ES-I3 (cell line): Measurements from ENCODE around the gene FN1.
"Not testable (repeated sequence)": the region's sequence is repeated elsewhere in the genome, so short reads cannot be mapped to it uniquely, and the experiment has no call there.

Experiments
- H3K36me3 ChIP-seq: 2 replicates; pipeline ENCODE4 v1.6.1; 2013; ENCODE audit warnings: mild to moderate bottlenecking, low read length, control low read depth, moderate library complexity; ENCODE audit not compliant: insufficient read depth
- H3K4me1 ChIP-seq: 2 replicates; pipeline ENCODE4 v1.6.1; 2013; ENCODE audit warnings: mild to moderate bottlenecking, control low read depth, low read length; ENCODE audit not compliant: insufficient read depth
- H3K9ac ChIP-seq: 2 replicates; pipeline ENCODE4 v1.6.1; 2013; ENCODE audit warnings: low read depth, mild to moderate bottlenecking, low read length, moderate library complexity
- H3K9me3 ChIP-seq: 2 replicates; pipeline ENCODE4 v1.6.1; 2013; ENCODE audit warnings: mild to moderate bottlenecking, low read length, moderate library complexity; ENCODE audit not compliant: control insufficient read depth, insufficient read depth

The FN1 gene

DNA sequence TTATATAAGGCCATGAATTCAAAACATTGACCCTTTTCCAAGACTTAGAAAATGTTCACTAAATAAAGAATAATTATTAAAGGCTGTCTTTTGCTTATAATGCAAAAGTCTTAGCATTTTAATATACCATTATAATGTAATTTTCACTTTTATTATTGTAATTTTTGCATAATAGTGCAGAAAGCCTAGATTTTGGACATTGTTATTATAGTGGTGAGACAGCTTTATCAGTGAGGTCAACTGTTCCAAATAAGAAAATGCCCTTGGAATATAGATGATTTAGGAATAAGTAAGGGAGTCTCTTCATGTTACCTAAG, 67.4 kb downstream of the FN1 start:
- H3K9ac ChIP-seq = no peak overlapping the region
- H3K36me3 ChIP-seq = peaks cover 17% of the 10 kb centered on the region
- H3K4me1 ChIP-seq = no peaks in the 10 kb centered on the region
- no peaks in the 10 kb centered on the region for H3K9me3 ChIP-seq

DNA sequence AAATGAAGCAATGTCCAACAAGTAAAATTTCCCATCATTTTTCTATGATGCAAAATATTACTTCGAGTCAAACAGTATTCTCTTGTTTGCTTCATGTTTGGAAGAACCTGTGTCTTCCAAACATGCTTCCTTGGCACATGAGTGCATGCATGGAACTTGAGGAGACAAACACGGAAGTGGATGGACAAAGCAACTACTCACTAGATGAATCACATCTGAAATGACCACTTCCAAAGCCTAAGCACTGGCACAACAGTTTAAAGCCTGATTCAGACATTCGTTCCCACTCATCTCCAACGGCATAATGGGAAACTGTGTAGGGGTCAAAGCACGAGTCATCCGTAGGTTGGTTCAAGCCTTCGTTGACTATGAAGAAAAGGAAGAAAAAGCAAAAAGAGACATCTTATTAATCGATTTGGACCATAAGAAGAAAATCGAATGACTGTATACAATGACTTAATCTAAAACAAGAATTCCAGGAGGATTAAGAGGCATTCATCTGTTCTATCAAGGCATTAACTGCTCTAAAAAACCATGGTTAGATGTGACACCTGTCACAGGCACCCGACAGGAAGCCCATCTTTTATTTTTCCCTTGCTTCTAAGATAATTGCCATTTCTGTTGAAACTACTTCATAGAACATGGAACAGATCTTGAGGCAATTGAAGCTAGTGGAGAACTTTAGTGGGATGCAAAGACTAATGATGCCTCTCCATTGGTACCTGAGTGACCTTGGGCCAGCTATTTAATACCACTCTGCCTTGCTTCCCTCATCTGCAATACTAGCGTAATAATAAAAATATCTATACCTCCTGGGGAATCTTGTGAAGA, 68.0 kb downstream of the FN1 start:
- Histone ChIP-seq H3K4me1 (no peaks in the 10 kb centered on the region), H3K9me3 (no peaks in the 10 kb centered on the region), H3K36me3 (peaks cover 21% of the 10 kb centered on the region), H3K9ac (no peak overlapping the region)

GRCh38 chr2:215366440-215367032, 69.3 kb downstream of the FN1 start:
- Histone ChIP-seq H3K9ac (no peak overlapping the region), H3K36me3 (peaks cover 21% of the 10 kb centered on the region), H3K4me1 (no peaks in the 10 kb centered on the region), H3K9me3 (no peaks in the 10 kb centered on the region)

GRCh38 chr2:215365184-215365658, 70.6 kb downstream of the FN1 start:
- H3K36me3 ChIP-seq = peaks cover 16% of the 10 kb centered on the region
- H3K9me3 ChIP-seq = no peaks in the 10 kb centered on the region
- H3K9ac ChIP-seq = no peak overlapping the region
- H3K4me1 ChIP-seq = no peaks in the 10 kb centered on the region

GRCh38 chr2:215364157-215365155, 71.4 kb downstream of the FN1 start:
- no peak overlapping the region for H3K9ac ChIP-seq

GRCh38 chr2:215363461-215364156, 72.3 kb downstream of the FN1 start:
- peaks cover 16% of the 10 kb centered on the region for H3K36me3 ChIP-seq
- H3K9ac ChIP-seq = no peak overlapping the region
- H3K9me3 ChIP-seq = no peaks in the 10 kb centered on the region
- H3K4me1 ChIP-seq = no peaks in the 10 kb centered on the region

More at GRCh38 chr2:215364157-215365155, 71.4 kb downstream of the FN1 start:
- Histone ChIP-seq H3K36me3 (peaks cover 16% of the 10 kb centered on the region), H3K9me3 (no peaks in the 10 kb centered on the region), H3K4me1 (no peaks in the 10 kb centered on the region)

GRCh38 chr2:215363039-215363438, 72.8 kb downstream of the FN1 start:
- no peak overlapping the region for H3K9ac ChIP-seq
- no peaks in the 10 kb centered on the region for H3K9me3 ChIP-seq
- no peaks in the 10 kb centered on the region for H3K4me1 ChIP-seq
- peaks cover 16% of the 10 kb centered on the region for H3K36me3 ChIP-seq

GRCh38 chr2:215362562-215362904, 73.3 kb downstream of the FN1 start:
- H3K36me3 ChIP-seq = peaks cover 16% of the 10 kb centered on the region
- no peaks in the 10 kb centered on the region for H3K9me3 ChIP-seq
- H3K4me1 ChIP-seq = no peaks in the 10 kb centered on the region
- H3K9ac ChIP-seq = no peak overlapping the region

GRCh38 chr2:215361876-215362561, 73.8 kb downstream of the FN1 start:
- H3K4me1 ChIP-seq = no peaks in the 10 kb centered on the region
- peaks cover 16% of the 10 kb centered on the region for H3K36me3 ChIP-seq
- H3K9ac ChIP-seq = no peak overlapping the region
- H3K9me3 ChIP-seq = no peaks in the 10 kb centered on the region

- Histone ChIP-seq H3K36me3 (peaks cover 16% of the 10 kb centered on the region), H3K9ac (no peak overlapping the region), H3K9me3 (no peaks in the 10 kb centered on the region), H3K4me1 (no peaks in the 10 kb centered on the region)
These were observed 74.5 kb downstream of the FN1 start for GRCh38 chr2:215361211-215361875.

GRCh38 chr2:215360596-215360995, 75.3 kb downstream of the FN1 start:
- H3K4me1 ChIP-seq = no peaks in the 10 kb centered on the region
- H3K36me3 ChIP-seq = peaks cover 16% of the 10 kb centered on the region
- H3K9ac ChIP-seq = no peak overlapping the region
- H3K9me3 ChIP-seq = no peaks in the 10 kb centered on the region

- not testable (repeated sequence) for H3K4me1 ChIP-seq, H3K9me3 ChIP-seq, H3K9ac ChIP-seq
- peaks cover 12% of the 10 kb centered on the region for H3K36me3 ChIP-seq
These were observed 75.8 kb downstream of the FN1 start for GRCh38 chr2:215360059-215360458.

DNA sequence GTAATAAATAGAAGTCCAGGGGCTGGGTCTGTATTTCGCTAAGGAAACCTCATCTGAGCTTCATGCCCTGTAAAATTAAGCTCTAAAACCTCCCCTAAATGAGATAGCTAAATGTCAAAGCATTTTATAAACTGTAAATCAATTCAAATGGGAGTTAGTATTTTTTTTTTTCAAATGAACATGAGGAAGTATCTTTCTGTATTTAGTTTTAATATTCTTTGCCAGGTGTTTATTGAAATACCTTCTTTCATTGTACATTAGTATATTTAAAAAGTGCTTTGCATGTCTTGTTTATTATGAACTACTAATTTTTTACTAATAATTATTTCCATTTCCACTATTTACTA, 76.3 kb downstream of the FN1 start:
- H3K4me1 ChIP-seq = no peaks in the 10 kb centered on the region
- no peaks in the 10 kb centered on the region for H3K9me3 ChIP-seq
- H3K9ac ChIP-seq = no peak overlapping the region
- H3K36me3 ChIP-seq = peaks cover 12% of the 10 kb centered on the region
